Measurements from ENCODE around the gene RGL1.

GRCh38 chr1:183942933-183943693, 138.2 kb downstream of the RGL1 start:
- peak; percentile 48 for TF ChIP-seq CTCF (conservative IDR thresholded peaks at IDR 0.05; ENCODE audit: low read length)
- no peak for TF ChIP-seq EZH2phosphoT487 (IDR thresholded peaks at IDR 0.05; ENCODE audit: borderline replicate concordance)
